Measurements from ENCODE around the gene IFNAR1.

DNA sequence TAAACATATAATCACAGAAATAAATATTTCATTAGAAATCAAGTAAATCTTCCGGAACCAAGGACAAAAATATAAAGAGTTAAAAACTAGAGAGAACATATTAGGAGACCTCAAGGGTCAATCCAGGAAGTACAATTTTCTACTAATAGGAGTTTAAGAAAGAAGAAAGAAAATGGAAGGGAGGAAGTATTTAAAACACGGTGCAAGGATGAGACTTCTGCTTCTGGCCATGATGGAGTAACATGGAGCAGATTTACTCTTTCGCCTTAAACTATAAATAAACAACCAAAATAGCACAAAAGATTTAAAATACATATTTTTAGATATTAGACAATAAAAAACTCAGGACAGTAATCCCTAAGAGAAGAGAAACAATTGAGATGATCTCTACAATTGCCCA, 12.6 kb upstream of the IFNAR1 start:
- TF ChIP-seq, protein P1, sequence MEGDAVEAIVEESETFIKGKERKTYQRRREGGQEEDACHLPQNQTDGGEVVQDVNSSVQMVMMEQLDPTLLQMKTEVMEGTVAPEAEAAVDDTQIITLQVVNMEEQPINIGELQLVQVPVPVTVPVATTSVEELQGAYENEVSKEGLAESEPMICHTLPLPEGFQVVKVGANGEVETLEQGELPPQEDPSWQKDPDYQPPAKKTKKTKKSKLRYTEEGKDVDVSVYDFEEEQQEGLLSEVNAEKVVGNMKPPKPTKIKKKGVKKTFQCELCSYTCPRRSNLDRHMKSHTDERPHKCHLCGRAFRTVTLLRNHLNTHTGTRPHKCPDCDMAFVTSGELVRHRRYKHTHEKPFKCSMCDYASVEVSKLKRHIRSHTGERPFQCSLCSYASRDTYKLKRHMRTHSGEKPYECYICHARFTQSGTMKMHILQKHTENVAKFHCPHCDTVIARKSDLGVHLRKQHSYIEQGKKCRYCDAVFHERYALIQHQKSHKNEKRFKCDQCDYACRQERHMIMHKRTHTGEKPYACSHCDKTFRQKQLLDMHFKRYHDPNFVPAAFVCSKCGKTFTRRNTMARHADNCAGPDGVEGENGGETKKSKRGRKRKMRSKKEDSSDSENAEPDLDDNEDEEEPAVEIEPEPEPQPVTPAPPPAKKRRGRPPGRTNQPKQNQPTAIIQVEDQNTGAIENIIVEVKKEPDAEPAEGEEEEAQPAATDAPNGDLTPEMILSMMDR (IDR thresholded peaks at IDR 0.05): no peak
- TF ChIP-seq POLR2A (IDR thresholded peaks at IDR 0.05): no peak
